Osteoblast (primary cell): ENCODE measurements around the gene CDC16. TPM values are rescaled to one million over a fixed set of nuclear protein-coding genes. Genes with fewer than 3 reads are reported as not detected.
"Not testable (repeated sequence)": the region's sequence is repeated elsewhere in the genome, so short reads cannot be mapped to it uniquely, and the experiment has no call there.

ENCODE experiments used
- DNase-seq: peaks from one replicate; pipeline ENCODE4 v3.0.0; 2011; ENCODE audit warnings: low spot score, mixed read lengths; ENCODE audit not compliant: insufficient read length; ENCODE audit errors: missing footprints
- H2AFZ ChIP-seq: 2 replicates; pipeline ENCODE4 v1.6.0; 2011; ENCODE audit warnings: mild to moderate bottlenecking, low read length
- H3K27ac ChIP-seq: 2 replicates; pipeline ENCODE4 v1.5.1; 2011; ENCODE audit warnings: mild to moderate bottlenecking, low read depth, low read length, moderate library complexity
- H3K27me3 ChIP-seq: 2 replicates; pipeline ENCODE4 v1.6.0; 2012; ENCODE audit warnings: mild to moderate bottlenecking, control low read depth, inconsistent platforms, low read length, moderate library complexity; ENCODE audit not compliant: insufficient read depth
- H3K36me3 ChIP-seq: 2 replicates; pipeline ENCODE4 v1.5.1; 2011; ENCODE audit warnings: mild to moderate bottlenecking, low read length, control low read depth, moderate library complexity; ENCODE audit not compliant: insufficient read depth
- H3K4me1 ChIP-seq: 2 replicates; pipeline ENCODE4 v1.5.1; 2011; ENCODE audit warnings: mild to moderate bottlenecking, low read length, control low read depth, moderate library complexity; ENCODE audit not compliant: insufficient read depth
- H3K4me2 ChIP-seq: 2 replicates; pipeline ENCODE4 v1.6.0; 2011; ENCODE audit warnings: mild to moderate bottlenecking, low read length; ENCODE audit not compliant: insufficient read depth
- H3K4me3 ChIP-seq: fragments of 200-600 bp; sonication (generic); 3 replicates; pipeline ENCODE4 v1.5.1; 2012; ENCODE audit warnings: mild to moderate bottlenecking, low read length, inconsistent platforms; ENCODE audit not compliant: insufficient read depth
- H3K79me2 ChIP-seq: 2 replicates; pipeline ENCODE4 v1.6.0; 2012; ENCODE audit warnings: mild to moderate bottlenecking, low read length, control low read depth, inconsistent platforms; ENCODE audit not compliant: insufficient read depth
- H3K9me3 ChIP-seq: 2 replicates; pipeline ENCODE4 v1.5.1; 2011; ENCODE audit warnings: low read depth, low read length, control low read depth
- H4K20me1 ChIP-seq: 2 replicates; pipeline ENCODE4 v1.6.0; 2012; ENCODE audit warnings: mild to moderate bottlenecking, low read length, control low read depth; ENCODE audit not compliant: insufficient read depth
- total RNA-seq: library from RNA; depleted of rRNA; stranded (reverse); fragments of >200 nt; gene quantifications from 2 replicates; pipeline ENCODE4 v1.2.3, GENCODE V29; 2012
- TF ChIP-seq, protein P1 (sequence below): IDR thresholded peaks from 2 replicates; pipeline ENCODE4 v1.5.1; 2011; ENCODE audit warnings: mild to moderate bottlenecking, low read depth, low read length, moderate library complexity; ENCODE audit errors: extremely low read depth

Gene CDC16
- total RNA-seq, 1 donor, result 82.2 TPM

- Histone ChIP-seq H3K27ac (no peak overlapping the region), H3K79me2 (peaks cover 11% of the 10 kb centered on the region), H2AFZ (no peak overlapping the region), H3K4me3 (no peak overlapping the region), H3K27me3 (no peaks in the 10 kb centered on the region), H3K9me3 (no peaks in the 10 kb centered on the region), H4K20me1 (peaks cover 3% of the 10 kb centered on the region), H3K4me1 (peaks cover 19% of the 10 kb centered on the region), H3K4me2 (no peak overlapping the region), H3K36me3 (peaks cover 90% of the 10 kb centered on the region)
- no peak for DNase-seq
- TF ChIP-seq, protein P1, sequence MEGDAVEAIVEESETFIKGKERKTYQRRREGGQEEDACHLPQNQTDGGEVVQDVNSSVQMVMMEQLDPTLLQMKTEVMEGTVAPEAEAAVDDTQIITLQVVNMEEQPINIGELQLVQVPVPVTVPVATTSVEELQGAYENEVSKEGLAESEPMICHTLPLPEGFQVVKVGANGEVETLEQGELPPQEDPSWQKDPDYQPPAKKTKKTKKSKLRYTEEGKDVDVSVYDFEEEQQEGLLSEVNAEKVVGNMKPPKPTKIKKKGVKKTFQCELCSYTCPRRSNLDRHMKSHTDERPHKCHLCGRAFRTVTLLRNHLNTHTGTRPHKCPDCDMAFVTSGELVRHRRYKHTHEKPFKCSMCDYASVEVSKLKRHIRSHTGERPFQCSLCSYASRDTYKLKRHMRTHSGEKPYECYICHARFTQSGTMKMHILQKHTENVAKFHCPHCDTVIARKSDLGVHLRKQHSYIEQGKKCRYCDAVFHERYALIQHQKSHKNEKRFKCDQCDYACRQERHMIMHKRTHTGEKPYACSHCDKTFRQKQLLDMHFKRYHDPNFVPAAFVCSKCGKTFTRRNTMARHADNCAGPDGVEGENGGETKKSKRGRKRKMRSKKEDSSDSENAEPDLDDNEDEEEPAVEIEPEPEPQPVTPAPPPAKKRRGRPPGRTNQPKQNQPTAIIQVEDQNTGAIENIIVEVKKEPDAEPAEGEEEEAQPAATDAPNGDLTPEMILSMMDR, result no peak
Measured at GRCh38 chr13:114243971-114244370, 9.3 kb downstream of the CDC16 start.

DNA sequence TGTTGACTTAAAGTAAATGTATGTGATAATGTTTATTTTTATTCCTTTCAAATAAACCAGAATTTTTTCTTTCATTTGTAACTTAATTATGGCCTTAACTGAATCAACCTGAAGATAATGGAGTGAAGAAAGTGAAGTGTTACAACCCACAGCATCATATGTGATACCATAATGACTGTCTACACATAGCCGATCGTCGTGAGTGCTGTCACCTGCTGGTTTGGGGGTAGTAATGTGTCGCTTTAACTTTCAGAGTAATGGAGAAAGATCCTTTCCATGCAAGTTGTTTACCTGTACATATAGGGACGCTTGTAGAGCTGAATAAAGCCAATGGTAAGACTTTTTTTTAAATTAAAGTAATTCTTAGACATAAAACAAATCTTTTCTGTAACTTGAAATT, 9.9 kb downstream of the CDC16 start:
- Histone ChIP-seq H3K9me3 (no peaks in the 10 kb centered on the region), H2AFZ (no peak overlapping the region), H3K4me1 (peaks cover 19% of the 10 kb centered on the region), H3K36me3 (peaks cover 90% of the 10 kb centered on the region), H3K4me3 (no peak overlapping the region), H3K79me2 (peaks cover 9% of the 10 kb centered on the region), H3K4me2 (no peak overlapping the region), H3K27me3 (no peaks in the 10 kb centered on the region), H3K27ac (no peak overlapping the region), H4K20me1 (no peaks in the 10 kb centered on the region)
- no peak for DNase-seq
- TF ChIP-seq, protein P1, result no peak

DNA sequence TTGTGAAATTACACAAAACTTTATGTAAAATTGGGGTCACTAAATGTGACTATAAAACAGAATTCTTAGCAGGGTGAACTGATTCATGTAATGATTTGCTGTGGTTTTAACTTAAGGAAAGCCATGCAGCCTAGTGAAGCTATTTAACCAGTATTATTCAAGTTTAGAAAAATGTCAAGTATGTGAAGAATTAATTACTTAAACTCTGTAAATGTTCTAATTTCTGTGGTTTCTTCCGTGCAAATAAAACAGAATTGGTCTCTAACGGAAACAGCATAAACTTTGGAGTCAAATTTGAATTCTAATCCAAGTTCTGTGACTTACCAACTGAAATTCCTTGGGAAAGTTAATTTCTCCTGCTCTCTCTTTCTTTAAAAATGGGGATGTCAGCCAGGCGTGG, 13.3 kb downstream of the CDC16 start:
- Histone ChIP-seq H2AFZ (no peak overlapping the region), H3K36me3 (peaks cover 90% of the 10 kb centered on the region), H3K4me2 (no peak overlapping the region), H3K4me3 (no peak overlapping the region), H3K27ac (peak overlapping the region; percentile 84), H4K20me1 (no peaks in the 10 kb centered on the region), H3K27me3 (no peaks in the 10 kb centered on the region), H3K9me3 (no peaks in the 10 kb centered on the region), H3K4me1 (peaks cover 28% of the 10 kb centered on the region), H3K79me2 (peaks cover 11% of the 10 kb centered on the region)
- DNase-seq, result peak; percentile 27
- TF ChIP-seq, protein P1, result no peak

DNA sequence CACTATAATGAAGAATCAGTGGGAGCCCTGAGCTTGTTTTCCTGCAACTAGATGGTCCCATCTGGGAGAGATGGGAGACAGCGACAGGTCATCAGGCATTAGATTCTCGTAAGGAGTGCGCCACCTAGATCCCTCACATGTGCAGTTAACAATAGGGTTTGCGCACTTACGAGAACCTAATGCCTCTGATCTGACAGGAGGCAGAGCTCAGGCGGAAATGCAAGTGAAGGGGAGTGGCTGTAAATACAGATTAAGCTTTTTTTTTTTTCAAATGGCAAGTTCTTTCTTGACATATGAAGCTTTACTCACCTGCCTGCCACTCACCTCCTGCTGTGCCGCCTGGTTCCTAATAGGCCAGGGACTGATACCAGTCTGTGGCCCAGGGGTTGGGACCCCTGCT, 14.4 kb downstream of the CDC16 start:
- no peak for DNase-seq
- peaks cover 86% of the 10 kb centered on the region for H3K36me3 ChIP-seq

DNA sequence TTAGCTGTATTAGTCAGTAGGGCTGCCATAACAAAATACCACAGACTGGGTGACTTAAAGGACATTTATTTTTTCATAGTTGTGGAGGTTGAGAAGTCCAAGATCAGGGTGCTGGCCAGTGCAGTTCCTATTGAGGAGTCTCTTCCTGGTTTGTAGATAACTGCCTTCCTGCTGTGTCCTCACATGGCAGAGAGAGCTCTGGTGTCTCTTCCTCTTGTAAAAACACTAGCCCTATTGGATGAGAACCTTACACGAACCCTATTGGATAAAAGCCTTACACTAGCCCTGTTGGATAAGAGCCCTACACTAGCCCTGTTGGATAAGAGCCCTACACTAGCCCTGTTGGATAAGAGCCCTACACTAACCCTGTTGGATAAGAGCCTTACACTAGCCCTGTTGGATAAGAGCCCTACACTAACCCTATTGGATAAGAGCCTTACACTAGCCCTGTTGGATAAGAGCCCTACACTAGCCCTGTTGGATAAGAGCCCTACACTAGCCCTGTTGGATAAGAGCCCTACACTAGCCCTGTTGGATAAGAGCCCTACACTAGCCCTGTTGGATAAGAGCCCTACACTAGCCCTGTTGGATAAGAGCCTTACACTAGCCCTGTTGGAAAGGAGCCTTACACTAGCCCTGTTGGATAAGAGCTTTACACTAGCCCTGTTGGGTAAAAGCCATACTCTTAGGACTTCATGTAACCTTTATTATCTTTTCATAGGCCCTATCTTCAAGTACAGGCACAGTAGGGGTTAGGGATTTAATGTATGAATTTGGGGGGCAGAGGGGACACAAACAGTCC, 17.1 kb downstream of the CDC16 start:
- not testable (repeated sequence) for DNase-seq, H4K20me1 ChIP-seq, H3K27me3 ChIP-seq, H3K9me3 ChIP-seq, H3K4me3 ChIP-seq, H2AFZ ChIP-seq, H3K4me2 ChIP-seq
- Histone ChIP-seq H3K27ac (peak overlapping the region; percentile 43), H3K79me2 (peaks cover 14% of the 10 kb centered on the region), H3K4me1 (peaks cover 27% of the 10 kb centered on the region), H3K36me3 (peaks cover 84% of the 10 kb centered on the region)

More for the DNA sequence above, 14.4 kb downstream of the CDC16 start:
- H2AFZ ChIP-seq, result no peak overlapping the region
- H3K4me2 ChIP-seq, result no peak overlapping the region
- no peaks in the 10 kb centered on the region for H3K27me3 ChIP-seq
- peak overlapping the region; percentile 84 for H3K27ac ChIP-seq
- H3K4me1 ChIP-seq, result peaks cover 28% of the 10 kb centered on the region
- TF ChIP-seq, protein P1, result no peak
- H3K9me3 ChIP-seq, result no peaks in the 10 kb centered on the region
- no peak overlapping the region for H3K4me3 ChIP-seq
- H3K79me2 ChIP-seq, result peaks cover 11% of the 10 kb centered on the region
- no peaks in the 10 kb centered on the region for H4K20me1 ChIP-seq
